GM18517 (cell line): ENCODE data around the gene PCAT7.
"Not testable (repeated sequence)": the region's sequence is repeated elsewhere in the genome, so short reads cannot be mapped to it uniquely, and the experiment has no call there.

Source experiments
- ATAC-seq: cut with Tn5 transposase; IDR thresholded peaks from one replicate; pipeline ENCODE4 v1.9.1; 2021; ENCODE audit warnings: mild to moderate bottlenecking, moderate library complexity; ENCODE audit not compliant: unreplicated experiment

PCAT7 gene

DNA sequence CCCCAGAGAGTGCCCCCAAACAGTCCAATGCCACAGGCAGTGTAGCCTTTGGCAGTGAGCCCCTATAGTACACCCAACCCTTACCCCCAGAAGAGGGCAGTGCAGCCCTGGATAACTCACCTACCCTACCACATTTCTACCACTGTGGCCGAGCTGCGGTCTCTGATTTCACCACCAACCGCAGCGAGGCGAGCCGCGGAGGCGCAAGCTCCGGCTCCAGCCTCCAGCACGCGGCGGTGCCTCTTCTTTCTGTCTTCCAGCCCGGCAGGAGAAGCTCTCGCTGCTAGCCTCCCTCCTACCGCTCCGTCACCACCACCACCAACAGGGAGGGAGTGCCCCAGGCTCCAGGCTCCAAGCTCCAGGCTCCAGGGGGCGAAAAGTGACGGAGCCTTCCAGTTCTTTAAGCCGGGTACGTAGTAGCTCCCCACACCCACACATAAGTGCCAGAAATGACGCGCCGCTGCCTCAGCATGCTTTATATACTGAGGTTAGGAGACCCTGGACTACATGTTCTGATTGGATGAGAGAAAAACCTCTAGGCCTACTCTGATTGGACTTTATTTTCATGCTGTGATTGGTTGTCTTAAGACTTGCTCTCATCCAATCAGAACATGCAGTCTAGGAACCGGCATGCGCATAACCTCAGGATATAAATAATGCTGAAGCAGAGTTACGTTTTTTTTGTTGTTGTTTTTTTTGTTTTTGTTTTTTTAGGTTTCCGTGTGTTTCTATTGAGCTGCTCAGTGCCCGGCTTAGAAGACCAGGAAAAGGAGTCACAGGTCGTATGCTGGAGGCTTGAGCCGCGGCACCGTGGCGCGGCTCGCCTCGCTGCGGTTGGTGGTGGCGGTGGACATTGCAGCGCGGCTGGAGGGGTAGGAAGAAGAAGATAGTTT, at the start of gene PCAT7:
TSS of gene PCAT7 (plus strand) at position 645 of the 893 bp plus-strand sequence.
- ATAC-seq, result no peak

DNA sequence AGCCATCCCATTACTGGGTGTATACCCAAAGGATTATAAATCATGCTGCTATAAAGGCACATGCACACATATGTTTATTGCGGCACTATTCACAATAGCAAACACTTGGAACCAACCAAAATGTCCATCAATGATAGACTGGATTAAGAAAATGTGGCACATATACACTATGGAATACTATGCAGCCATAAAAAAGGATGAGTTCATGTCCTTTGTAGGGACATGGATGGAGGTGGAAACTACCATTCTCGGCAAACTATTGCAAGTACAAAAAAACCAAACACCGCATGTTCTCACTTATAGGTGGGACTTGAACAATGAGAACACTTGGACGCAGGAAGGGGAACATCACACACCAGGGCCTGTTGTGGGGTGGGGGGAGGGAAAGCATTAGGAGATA, 48.5 kb upstream of the PCAT7 start:
- ATAC-seq, result not testable (repeated sequence)

- ATAC-seq, result no peak
Observed at GRCh38 chr9:94507531-94508258, 47.2 kb upstream of the PCAT7 start.

- no peak for ATAC-seq
Observed at GRCh38 chr9:94511134-94511954, 43.5 kb upstream of the PCAT7 start.

GRCh38 chr9:94511955-94512265, 43.0 kb upstream of the PCAT7 start:
- ATAC-seq, result no peak

GRCh38 chr9:94514722-94515121, 40.2 kb upstream of the PCAT7 start:
- ATAC-seq, result no peak

- ATAC-seq, result no peak
Observed at GRCh38 chr9:94517254-94517653, 37.6 kb upstream of the PCAT7 start.

- no peak for ATAC-seq
Observed at GRCh38 chr9:94525396-94526035, 29.4 kb upstream of the PCAT7 start.

GRCh38 chr9:94526271-94526670, 28.6 kb upstream of the PCAT7 start:
- no peak for ATAC-seq

DNA sequence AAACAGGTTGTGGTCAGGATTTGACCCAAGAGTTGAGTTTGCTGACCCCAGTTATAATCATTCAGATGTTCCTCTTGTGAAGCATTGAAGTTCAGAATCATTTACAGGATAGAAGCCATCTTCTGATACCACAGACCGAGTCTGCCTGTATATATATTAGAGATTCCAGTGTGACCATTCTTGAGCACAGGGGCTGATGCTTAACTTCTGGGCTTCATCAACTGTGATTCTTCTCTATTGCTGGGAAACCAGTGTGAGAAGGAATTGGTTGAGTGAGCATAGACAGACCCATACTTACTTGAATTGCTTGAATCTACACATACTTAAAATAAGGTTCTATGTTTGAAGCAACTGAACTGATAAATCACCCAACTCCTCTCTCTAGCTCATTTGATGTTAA, 27.9 kb upstream of the PCAT7 start:
- no peak for ATAC-seq

GRCh38 chr9:94528886-94529285, 26.0 kb upstream of the PCAT7 start:
- ATAC-seq, result no peak

DNA sequence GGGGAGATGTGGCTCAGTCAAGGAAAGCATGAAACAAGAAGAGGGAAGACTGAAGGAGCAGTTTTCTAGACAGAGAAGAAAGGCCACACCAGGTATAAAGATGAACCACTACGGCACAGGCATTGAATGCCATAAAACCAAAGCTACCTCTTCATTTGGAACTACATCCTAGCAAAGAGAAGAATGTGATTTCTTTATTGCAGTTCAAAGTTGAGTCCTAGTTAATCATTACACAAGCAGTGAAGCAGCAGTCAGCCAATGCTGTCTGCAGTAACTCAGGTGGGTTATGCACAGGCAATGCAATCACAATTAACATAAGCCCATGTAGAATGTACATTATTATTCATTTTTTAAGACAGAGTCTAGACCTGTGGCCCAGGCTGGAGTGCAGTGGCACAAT, 21.7 kb upstream of the PCAT7 start:
- ATAC-seq, result no peak

DNA sequence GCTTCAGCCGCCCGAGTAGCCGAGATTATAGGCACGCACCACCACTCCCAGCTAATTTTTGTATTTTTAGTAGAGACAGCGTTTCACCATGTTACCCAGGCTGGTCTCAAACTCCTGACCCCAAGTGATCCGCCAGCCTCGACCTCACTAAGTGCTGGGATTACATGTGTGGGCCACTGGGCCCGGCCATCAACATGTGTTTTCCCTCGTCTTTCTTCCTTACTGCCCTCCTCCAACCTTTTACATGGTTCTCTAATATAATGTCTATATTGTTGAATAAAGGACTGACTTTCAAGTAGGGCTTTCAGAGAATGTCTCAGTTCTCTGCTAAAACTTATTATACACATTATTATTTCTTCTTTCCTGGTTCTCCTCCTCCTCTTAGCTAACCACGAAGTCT, 21.3 kb upstream of the PCAT7 start:
- no peak for ATAC-seq

DNA sequence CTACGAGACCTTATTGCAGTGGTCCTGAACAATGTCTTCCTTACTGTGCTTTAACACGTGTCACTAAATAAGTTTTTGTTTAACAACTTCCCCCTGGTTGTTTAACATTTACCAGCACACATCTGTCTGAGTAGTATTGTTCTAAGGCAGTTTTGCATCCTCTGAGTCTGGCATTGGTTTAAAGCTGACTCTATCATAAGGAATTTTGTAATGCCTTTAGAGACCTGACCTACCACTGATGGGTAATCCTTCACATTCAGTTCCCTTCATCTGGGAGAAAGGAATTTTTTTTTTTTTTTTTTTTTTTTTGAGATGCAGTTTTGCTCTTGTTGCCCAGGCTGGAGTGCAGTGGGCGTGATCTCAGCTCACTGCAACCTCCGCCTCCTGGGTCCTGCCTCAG, 20.0 kb upstream of the PCAT7 start:
- no peak for ATAC-seq

DNA sequence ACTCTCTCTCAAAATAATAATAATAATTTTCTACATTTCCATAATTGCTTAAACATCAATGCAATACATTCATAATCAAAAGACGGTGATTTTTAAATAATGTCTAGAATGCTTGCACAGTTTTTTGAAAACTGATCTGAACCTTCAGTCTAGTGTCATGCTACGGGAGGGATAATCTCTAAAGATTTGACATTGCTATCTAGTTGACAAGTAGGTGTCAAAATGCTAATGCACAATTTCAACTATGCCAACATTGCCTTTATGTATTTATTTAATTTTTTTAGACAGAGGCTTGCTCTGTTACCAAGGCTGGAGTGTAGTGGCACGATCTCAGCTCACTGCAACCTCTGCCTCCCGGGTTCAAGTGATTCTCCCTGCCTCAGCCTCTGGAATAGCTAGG, 16.0 kb upstream of the PCAT7 start:
- no peak for ATAC-seq

DNA sequence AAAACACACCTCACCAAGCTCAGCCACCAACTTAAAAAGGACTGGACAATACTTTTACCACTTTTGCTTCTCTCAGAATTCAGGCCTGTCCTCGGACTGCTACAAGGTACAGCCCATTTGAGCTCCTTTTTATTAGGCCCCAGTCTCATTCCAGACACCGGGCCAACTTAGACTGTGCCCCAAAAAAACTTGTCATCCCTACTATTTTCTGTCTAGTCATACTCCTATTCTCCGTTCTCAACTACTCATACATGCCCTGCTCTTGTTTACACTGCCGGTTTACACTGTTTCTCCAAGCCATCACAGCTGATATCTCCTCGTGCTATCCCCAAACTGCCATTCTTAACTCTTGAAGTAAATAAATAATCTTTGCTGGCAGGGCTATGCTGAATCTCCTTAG, 10.5 kb upstream of the PCAT7 start:
- ATAC-seq, result not testable (repeated sequence)

DNA sequence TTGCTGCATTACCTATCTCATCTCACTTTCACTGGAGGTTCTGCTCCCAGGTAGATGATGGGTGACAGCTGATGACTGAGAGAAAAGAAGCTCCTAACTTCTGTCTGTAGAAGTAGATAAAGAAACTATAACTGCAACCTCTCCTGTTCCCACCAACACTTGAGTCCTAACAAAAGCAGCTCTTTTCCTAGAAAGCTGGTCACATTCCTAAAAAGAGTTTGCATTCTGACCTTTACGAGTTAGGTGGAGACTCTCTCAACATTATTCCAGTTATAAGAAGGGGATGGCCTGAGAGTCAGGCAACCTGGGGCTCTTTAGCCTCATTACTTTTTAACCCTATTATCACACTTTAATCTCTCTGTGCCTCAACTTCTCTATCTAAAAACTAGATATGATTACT, 8.9 kb upstream of the PCAT7 start:
- ATAC-seq, result no peak

GRCh38 chr9:94553029-94553938, 1.6 kb upstream of the PCAT7 start:
- ATAC-seq, result no peak

DNA sequence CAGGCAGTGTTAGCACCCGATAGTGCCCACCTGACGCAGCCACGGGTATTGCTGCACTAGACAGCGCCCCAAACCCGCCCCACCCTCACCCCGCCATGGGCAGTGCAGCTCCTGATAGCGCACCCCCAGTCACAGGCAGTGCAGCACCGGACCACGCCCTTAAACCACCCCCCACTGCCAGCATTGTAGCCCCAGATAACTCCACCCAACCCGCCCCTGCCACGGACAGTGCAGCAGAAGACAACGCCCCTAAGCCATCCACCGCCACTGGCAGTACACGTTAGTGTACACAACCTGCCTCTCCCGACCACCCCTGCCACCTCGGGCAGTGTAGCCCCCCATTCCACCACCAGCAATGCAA, 825 bp upstream of the PCAT7 start:
- ATAC-seq, result no peak

DNA sequence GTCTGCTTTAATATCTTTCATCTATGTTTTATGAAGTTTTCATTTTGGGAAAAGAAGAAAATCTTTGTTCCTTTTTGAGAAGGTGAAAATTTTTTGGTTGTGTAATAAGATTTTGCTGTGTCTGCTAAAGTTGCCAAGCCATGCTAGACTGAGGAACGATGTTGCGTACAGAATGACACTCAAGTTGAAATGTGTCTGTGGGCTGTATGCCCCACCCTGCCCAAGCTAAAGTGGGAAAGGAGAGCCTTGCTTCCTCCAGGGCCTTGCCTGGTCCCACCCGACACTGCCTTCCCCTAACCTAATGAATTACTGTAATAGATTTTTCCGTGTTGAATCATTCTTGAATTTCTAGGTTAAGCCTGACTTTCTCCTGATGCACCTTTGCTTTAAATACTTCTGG, 2.5 kb downstream of the PCAT7 start:
- ATAC-seq, result no peak
